ENCODE measurements around the gene DHRS1.

Gene DHRS1

GRCh38 chr14:24253936-24254335 is 45.6 kb downstream of the DHRS1 start:
- TF ChIP-seq CTCF (IDR thresholded peaks at IDR 0.05; ENCODE audit: insufficient read depth, low read length, missing control alignments) = no peak
- ChIA-PET CTCF (interaction anchor here (8.0 to 16.0 kb wide), 2 partner anchors 10 to 44 kb away, joined by 72 to 155 read pairs; partner anchors contain the start of genes DHRS1, NOP9 and TINF2), POLR2A (no interaction called here)
- DNase-seq (ENCODE audit: low read depth, low spot score) = no peak
- H3K4me3 ChIP-seq (ENCODE audit: low read depth, low read length) = no peak overlapping the region

- no peak overlapping the region for H3K4me3 ChIP-seq (ENCODE audit: low read depth, low read length)
- no peak for TF ChIP-seq CTCF (IDR thresholded peaks at IDR 0.05; ENCODE audit: insufficient read depth, low read length, missing control alignments)
- POLR2A ChIA-PET = interaction anchor here (1.0 to 2.4 kb wide), 2 partner anchors 10 to 19 kb away, joined by 4 to 18 read pairs; partner anchors contain the start of genes RABGGTA and TINF2
- no peak for DNase-seq (ENCODE audit: low read depth, low spot score)
- CTCF ChIA-PET = interaction anchor here (0.6 to 16.0 kb wide), 14 partner anchors 8 to 143 kb away, joined by 3 to 155 read pairs (median 4); partner anchors contain the start of genes CIDEB, DHRS1, GMPR2 and LTB4R2
Observed at GRCh38 chr14:24252289-24253124, 47.1 kb downstream of the DHRS1 start.

GRCh38 chr14:24251880-24252288 is 47.7 kb downstream of the DHRS1 start:
- TF ChIP-seq CTCF (IDR thresholded peaks at IDR 0.05; ENCODE audit: insufficient read depth, low read length, missing control alignments) = no peak
- DNase-seq (ENCODE audit: low read depth, low spot score) = no peak
- ChIA-PET CTCF (interaction anchor here (0.7 to 16.0 kb wide), 14 partner anchors 8 to 82 kb away, joined by 3 to 155 read pairs (median 4); partner anchors contain the start of genes CIDEB, DHRS1, GMPR2 and LTB4R2), POLR2A (interaction anchor here (1.0 to 2.4 kb wide), 2 partner anchors 10 to 19 kb away, joined by 4 to 18 read pairs; partner anchors contain the start of genes RABGGTA and TINF2)
- H3K4me3 ChIP-seq (ENCODE audit: low read depth, low read length) = no peak overlapping the region

GRCh38 chr14:24250354-24250753 is 49.2 kb downstream of the DHRS1 start:
- ChIA-PET CTCF (interaction anchor here (2.0 to 16.0 kb wide), 6 partner anchors 6 to 83 kb away, joined by 5 to 155 read pairs (median 20); partner anchors contain the start of genes CIDEB, DHRS1, MDP1 and NOP9), POLR2A (interaction anchor here (0.6 to 2.4 kb wide), 2 partner anchors 8 to 43 kb away, joined by 3 to 18 read pairs; partner anchors contain the start of gene TINF2)
- no peak for TF ChIP-seq CTCF (IDR thresholded peaks at IDR 0.05; ENCODE audit: insufficient read depth, low read length, missing control alignments)
- no peak for DNase-seq (ENCODE audit: low read depth, low spot score)
- no peak overlapping the region for H3K4me3 ChIP-seq (ENCODE audit: low read depth, low read length)

- ChIA-PET CTCF (interaction anchor here (1.9 to 15.9 kb wide), 3 partner anchors 21 to 59 kb away, joined by 6 to 315 read pairs (median 12); partner anchors contain the start of genes CIDEB, DHRS1, NOP9 and RABGGTA), POLR2A (no interaction called here)
- TF ChIP-seq CTCF (IDR thresholded peaks at IDR 0.05; ENCODE audit: insufficient read depth, low read length, missing control alignments) = no peak
- H3K4me3 ChIP-seq (ENCODE audit: low read depth, low read length) = no peak overlapping the region
- DNase-seq (ENCODE audit: low read depth, low spot score) = no peak
Observed at GRCh38 chr14:24249230-24250021, 50.2 kb downstream of the DHRS1 start.

Measured in AG04449 (cell line).